HG03139 (cell line): ENCODE results near the gene TTC31.

ENCODE experiments used
- ATAC-seq: cut with Tn5 transposase; IDR thresholded peaks from one replicate; pipeline ENCODE4 v1.9.1; 2021; ENCODE audit not compliant: unreplicated experiment

TTC31 gene

GRCh38 chr2:74503506-74504475 lies 20.9 kb downstream of the TTC31 start:
- ATAC-seq: no peak

DNA sequence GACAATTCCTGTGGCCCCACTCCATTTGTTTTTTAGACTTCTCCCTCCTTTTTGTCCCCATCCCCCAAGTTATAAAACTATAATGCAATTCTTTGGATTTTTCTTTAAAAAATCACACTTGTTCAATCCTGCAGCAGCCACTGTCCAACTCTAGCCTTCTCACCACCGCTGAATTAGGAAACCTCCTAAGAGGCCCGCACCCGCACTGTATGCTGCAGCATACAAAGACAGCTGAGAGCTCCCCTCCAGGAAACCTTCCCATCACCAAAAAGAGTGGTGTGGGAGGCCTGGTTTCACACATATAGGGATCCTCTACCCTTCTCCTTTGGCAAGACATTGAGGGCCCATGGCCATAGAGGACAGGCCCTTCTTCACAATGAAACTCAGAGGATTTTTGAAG lies 21.7 kb downstream of the TTC31 start:
- ATAC-seq: no peak

DNA sequence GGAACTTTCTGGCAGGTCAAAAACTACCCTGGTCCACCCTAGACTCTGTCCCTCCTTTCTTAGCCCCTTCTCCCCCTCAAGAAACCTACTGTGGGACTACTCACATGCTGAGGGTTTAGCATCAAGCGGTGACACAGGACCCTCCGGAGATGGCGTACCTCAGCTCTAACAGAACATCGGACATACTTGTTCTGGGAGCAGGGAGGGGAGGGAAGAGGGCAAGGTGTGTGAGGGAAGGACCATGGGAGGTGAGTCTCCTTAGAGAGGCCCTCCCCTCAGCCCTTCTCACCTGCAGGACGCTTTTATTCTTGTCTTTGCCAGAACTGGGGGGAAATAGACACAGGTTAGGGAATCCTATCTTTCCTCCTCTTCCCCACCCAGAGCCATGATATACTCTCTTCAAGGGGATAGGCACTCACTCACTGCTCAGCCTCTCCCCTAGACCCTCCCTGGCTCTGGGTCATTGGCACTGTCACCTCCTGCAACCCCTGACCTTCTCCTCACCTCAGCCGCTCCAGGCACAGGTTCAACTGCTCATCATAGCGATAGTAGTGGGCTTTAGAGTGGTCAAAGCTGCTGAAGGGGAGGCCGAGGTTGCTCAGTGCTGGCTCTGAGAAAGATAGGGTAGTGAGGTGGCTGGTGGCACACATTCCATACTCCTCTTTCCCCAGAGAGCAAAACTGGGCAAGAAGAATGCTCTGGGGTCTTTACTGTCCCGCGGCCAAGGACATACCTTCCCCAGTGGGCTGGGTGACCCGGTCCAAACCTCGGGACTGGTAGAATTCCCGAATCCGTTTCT lies 22.8 kb downstream of the TTC31 start:
- ATAC-seq: no peak

DNA sequence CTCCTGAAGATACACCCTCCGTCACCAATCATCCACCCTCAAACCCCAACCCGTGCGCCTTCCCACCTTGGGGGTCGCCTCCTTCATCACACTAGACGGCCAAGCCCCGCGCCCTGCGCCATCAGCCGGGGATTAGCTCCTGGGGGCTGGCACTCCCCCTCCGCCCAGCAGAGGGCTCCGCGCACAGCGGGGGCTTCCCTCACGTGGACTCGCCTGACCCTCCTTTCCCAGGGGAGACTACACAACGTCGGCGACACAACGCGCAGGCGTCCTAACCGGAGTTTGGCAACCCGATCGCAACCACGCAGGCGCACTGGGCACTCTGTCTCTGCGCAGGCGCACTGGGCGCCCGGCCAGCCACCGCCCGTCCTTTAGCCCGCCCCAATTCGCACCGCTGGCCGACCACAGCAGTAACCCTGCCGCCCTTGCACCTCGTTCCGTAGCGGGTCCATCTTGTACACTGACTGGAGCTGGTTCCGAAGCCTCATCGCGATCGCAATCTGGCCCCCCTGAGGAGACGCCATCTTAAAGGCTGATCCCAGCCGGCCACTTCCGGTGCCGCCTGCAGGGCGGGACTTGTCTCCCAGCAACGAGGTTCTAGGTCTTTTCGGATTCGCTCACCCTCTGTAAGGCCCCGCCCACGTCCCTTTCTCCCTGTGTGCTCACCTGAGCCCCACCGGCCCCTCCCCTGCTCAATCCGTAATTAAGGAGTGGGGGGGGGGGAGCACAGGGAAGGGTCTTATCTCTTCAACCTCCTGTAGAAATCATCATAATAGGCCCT lies 24.5 kb downstream of the TTC31 start, which contains the start of gene PCGF1:
Gene PCGF1, minus strand, starts transcription at position 551 of the 781 bp plus-strand sequence. Its CDS starts 27 bp downstream, at position 524.
- ATAC-seq: peak; percentile 86

DNA sequence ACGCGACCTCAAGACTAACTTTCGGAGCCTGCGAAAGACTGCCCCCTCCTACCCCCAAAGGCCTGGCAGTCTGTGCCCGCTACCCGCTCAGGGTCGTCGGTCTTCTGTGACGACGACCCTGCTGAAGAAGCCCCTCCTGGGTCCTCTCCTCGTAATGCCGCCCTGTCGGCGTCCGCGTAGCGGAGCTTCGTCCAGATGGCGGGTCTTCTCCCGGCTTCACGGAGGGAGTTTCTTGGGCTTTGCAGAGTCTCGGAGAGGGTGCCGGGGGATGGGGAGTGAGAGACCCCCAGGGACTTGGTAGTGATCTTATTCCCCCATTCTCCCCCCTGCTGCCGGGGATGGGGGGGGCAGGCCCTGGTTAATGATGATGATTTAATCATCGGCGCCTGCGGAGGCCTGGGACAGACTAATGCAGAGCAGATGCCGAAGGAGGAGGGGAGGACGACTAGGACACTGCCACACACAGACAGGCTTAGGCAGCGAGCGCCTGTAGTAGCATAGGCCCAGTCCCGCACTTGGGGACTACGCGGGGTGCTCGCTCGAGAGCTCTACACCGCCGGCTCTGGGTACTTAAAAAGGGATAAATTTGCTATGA lies 25.1 kb downstream of the TTC31 start:
- ATAC-seq: no peak

- no peak for ATAC-seq
These were observed 27.4 kb downstream of the TTC31 start for GRCh38 chr2:74510272-74510671.

GRCh38 chr2:74511104-74511989 lies 28.5 kb downstream of the TTC31 start:
- no peak for ATAC-seq

DNA sequence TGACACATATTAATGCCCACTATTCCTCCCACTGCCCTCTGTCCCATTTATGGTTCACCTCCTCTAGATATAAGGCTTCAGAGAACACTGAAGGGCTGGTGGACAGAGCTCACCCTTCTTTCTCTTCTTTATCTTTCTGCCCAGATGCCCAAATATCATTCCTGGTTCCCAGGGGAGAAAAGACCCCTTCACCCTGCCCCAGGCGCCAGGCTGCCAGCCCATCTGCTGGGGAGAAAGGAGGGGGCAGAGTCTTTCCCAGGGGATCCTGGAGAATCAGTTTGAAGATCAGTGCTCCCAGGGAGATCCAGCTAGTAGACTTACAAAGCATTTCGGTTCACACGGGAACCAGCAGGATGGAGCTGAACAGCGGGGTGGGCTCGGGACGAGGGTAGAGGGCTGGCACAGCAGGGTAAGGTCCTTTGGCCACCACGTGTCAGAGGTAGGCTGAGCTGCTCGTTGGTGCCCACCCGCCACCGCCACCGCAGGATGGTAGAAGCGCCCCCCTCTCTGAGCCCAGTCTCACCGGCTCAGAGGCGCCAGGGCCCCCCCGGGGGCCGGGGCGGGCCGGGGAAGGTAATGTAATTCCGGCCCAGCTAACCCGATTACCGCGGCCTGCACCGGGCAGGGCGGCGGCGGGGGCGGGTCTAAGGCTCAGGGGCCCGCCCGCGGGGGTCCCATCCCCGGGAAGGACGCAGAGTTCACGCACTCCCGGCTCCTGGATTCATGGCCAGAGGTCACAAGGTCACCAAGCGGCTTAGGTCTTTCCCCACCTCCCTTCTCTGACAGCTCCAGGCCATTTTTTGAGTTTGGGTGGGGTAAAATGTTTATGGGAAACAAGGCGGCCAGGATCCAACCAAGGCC lies 30.1 kb downstream of the TTC31 start:
- ATAC-seq: no peak

DNA sequence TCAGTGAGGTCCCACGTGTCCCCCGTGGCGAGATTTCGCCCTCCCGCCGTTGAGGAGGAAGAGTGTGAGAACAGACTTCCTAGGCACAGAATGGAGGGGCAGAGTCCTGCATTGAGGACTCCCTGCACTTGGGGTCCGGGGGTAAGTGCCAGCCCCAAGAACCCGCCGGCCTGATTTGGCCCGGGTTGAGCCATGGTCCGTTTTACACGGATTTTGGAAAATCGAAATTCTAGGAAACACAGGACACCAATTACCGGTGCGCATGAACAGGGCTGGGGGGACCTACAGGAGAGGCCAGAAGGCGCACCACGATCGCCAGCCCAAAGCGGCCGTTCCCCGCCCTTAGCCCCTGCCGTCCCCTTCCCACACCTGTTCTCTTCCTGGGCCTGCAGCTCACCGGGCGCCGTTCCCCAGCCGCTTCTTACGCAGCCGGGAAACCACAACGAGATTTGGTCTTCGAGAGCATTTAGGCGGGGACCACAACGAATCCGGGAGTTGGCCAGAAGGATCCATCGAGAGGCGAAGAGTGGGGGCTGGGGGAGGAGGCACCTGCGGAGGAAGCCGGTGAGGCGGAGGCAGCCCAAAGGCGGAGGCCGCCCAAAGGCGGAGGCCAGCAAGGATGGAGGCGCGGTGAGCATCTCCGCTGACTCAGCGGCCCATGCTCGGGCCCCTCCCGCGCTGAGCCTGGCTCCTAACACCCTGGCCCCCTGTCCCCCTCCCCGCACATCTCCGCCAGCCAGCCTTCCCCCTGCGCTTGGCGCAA lies 30.9 kb downstream of the TTC31 start:
- ATAC-seq: no peak

- no peak for ATAC-seq
These were observed 31.7 kb downstream of the TTC31 start, which contains the start of gene TLX2 for GRCh38 chr2:74514368-74515270. TSS of gene TLX2 (plus strand) at chr2:74514450. CDS start at chr2:74514807, 357 bp downstream.

- peak; percentile 29 for ATAC-seq
These were observed 32.5 kb downstream of the TTC31 start for GRCh38 chr2:74515271-74515980.

- ATAC-seq: peak; percentile 63
These were observed 33.2 kb downstream of the TTC31 start for GRCh38 chr2:74515981-74516633.

DNA sequence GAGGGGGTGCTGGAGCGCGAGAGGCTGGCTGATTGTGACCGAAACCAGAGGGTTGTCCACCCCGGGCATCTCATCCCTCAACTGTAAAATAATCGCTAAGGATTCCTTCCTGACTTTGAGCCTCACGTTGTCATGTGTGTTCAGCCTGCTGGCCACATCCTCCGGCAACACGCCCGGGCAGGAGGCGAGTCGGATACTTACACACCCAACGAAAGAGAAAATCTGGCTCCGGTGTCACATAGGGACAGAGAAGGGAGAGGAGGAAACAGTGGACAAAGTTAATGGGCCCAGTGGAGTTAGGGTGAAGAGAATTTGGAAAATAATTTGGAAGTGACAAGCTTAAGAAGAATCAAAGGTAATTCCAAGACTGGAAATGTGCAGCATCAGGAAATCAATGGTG lies 33.8 kb downstream of the TTC31 start:
- ATAC-seq: no peak

- ATAC-seq: no peak
These were observed 39.6 kb downstream of the TTC31 start for GRCh38 chr2:74522516-74522915.

DNA sequence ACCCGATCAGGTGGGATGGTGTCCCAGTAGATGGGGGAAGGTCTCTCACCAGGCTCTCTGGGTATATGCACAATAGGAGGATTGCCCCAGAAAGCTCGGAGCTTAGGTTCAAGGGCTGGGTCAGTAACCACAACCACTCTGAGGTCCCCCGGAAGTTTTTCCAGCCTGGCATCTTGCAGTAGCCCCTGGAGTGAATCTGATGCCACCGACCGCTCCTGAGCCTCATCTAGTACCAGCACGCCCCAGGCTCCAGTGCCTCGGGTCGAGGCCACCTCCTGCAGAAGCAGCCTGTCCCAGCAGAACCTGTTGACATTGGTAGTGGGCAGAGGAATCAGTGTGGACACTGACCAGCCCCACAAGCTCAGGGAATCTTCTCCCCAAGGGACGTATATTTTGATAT lies 41.1 kb downstream of the TTC31 start:
- ATAC-seq: no peak
